Measurements from ENCODE around the gene ATP8B1.

DNA sequence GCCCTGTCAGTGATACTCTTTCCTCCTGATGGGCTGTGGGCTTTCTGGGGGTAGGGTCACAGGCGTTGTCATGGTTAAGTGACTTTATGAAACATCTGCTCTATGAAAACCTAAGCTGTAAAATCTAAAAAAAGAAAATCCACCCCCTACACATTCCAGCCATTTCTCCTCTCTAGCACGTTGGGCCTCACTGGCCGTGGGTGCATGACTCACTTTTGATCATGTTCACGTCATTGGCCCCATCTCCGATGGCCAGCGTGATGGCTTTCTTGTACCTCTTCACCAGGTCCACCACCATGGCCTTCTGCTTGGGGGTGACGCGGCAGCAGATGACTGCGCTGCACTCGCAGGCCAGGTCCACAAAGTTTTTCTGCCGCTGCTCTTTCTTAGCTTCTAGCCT, 142.2 kb downstream of the ATP8B1 start:
- no peak for TF ChIP-seq GATA2 (IDR thresholded peaks at IDR 0.05; ENCODE audit: low read depth, low read length)
- TF ChIP-seq GATA3 (IDR thresholded peaks at IDR 0.05; ENCODE audit: low read depth, low read length) = no peak
